Measurements from ENCODE around the gene TEKT5. TPM values are rescaled to one million over a fixed set of nuclear protein-coding genes. Genes with fewer than 3 reads are reported as not detected.

TEKT5 gene
- total RNA-seq, 1 experiment from 2014 or later: not detected

GRCh38 chr16:10631886-10632285 is 62.8 kb downstream of the TEKT5 start:
- Histone ChIP-seq H3K4me3 (ENCODE audit: low read depth, low read length) (no peak overlapping the region), H3K9me3 (no peaks in the 10 kb centered on the region), H3K27me3 (replicated peaks; ENCODE audit: control insufficient read depth, insufficient read depth, low read length) (no peaks in the 10 kb centered on the region), H3K4me1 (peaks cover 21% of the 10 kb centered on the region), H3K36me3 (ENCODE audit: control insufficient read depth, insufficient read depth, low read length) (no peaks in the 10 kb centered on the region)
- Mint-ChIP-seq H3K4me1 (ENCODE audit: low read depth, unreplicated experiment) (peaks cover 21% of the 10 kb centered on the region), H3K27ac (ENCODE audit: unreplicated experiment) (peak overlapping the region; percentile 8), H3K36me3 (ENCODE audit: insufficient read depth, unreplicated experiment) (no peaks in the 10 kb centered on the region), H3K27me3 (ENCODE audit: insufficient read depth, unreplicated experiment) (no peaks in the 10 kb centered on the region), H3K9me3 (ENCODE audit: unreplicated experiment) (no peaks in the 10 kb centered on the region), H3K4me3 (ENCODE audit: unreplicated experiment) (no peak overlapping the region)
- no peak for TF ChIP-seq CTCF (IDR thresholded peaks at IDR 0.05; ENCODE audit: insufficient read depth in 1 of 2, low read depth in 1 of 2, low read length in 1 of 2, severe bottlenecking in 1 of 2, unreplicated experiment in 1 of 2)
- BruUV-seq (replicated peaks): no TSS peak
- no peak for DNase-seq
- CTCF ChIA-PET: no interaction called here
- POLR2A ChIA-PET: no interaction called here
- intact Hi-C loops (cut with micrococcal nuclease; ENCODE audit: unreplicated experiment): no loop called here

GRCh38 chr16:10629592-10629963 is 65.2 kb downstream of the TEKT5 start:
- BruUV-seq (replicated peaks): no TSS peak
- Mint-ChIP-seq H3K27ac (ENCODE audit: unreplicated experiment) (no peak overlapping the region), H3K4me3 (ENCODE audit: unreplicated experiment) (no peak overlapping the region), H3K4me1 (ENCODE audit: low read depth, unreplicated experiment) (peaks cover 26% of the 10 kb centered on the region), H3K27me3 (ENCODE audit: insufficient read depth, unreplicated experiment) (no peaks in the 10 kb centered on the region), H3K36me3 (ENCODE audit: insufficient read depth, unreplicated experiment) (no peaks in the 10 kb centered on the region), H3K9me3 (ENCODE audit: unreplicated experiment) (peaks cover 6% of the 10 kb centered on the region)
- no peaks in the 10 kb centered on the region for H3K27me3 ChIP-seq (replicated peaks; ENCODE audit: control insufficient read depth, insufficient read depth, low read length)
- ChIA-PET CTCF (interaction anchor here (1.0 kb wide), 1 partner anchor 10 kb away, joined by 3 read pairs; no protein-coding TSS in a partner anchor), POLR2A (no interaction called here)
- H3K9me3 ChIP-seq: no peaks in the 10 kb centered on the region
- peak; percentile 32 to 53 for DNase-seq
- intact Hi-C loops (cut with micrococcal nuclease; ENCODE audit: unreplicated experiment): no loop called here
- TF ChIP-seq CTCF (IDR thresholded peaks at IDR 0.05; ENCODE audit: insufficient read depth in 1 of 2, low read depth in 1 of 2, low read length in 1 of 2, severe bottlenecking in 1 of 2, unreplicated experiment in 1 of 2): no peak
- H3K36me3 ChIP-seq (ENCODE audit: control insufficient read depth, insufficient read depth, low read length): no peaks in the 10 kb centered on the region
- peaks cover 31% of the 10 kb centered on the region for H3K4me1 ChIP-seq
- no peak overlapping the region for H3K4me3 ChIP-seq (ENCODE audit: low read depth, low read length)

DNA sequence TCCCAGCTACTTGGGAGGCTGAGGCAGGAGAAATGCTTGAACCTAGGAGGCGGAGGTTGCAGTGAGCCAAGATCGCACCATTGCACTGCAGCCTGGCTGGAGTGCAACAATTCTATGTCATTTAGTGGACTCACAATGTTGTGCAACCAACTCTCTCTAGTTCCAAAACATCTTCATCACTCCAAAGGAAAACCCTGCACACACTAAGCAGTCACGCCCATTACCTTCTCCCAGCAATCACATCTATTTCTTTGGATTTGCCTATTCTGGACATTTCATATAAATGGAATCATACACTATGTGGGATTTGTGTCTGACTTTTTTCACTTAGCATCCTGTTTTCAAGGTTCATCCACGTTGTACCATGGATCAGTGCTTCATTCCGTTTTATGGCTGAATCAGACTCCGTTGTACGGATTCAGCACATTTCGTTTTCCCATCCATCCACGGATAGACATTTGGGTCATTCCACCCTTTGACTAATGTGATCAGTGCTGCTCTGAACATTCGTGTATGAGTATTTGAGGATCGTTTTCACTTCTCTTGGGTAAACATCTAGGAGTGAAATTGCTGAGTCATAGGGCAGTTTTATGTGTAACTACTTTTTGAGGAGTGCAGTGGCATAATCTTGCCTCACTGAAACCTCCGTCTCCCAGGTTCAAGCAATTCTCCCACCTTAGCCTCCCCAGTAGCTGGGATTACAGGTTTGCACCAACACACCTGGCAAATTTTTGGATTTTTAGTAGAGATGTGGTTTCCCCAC is 69.0 kb downstream of the TEKT5 start:
- POLR2A ChIA-PET: no interaction called here
- no peaks in the 10 kb centered on the region for H3K27me3 ChIP-seq (replicated peaks; ENCODE audit: control insufficient read depth, insufficient read depth, low read length)

More for the DNA sequence above, 69.0 kb downstream of the TEKT5 start:
- intact Hi-C loops (cut with micrococcal nuclease; ENCODE audit: unreplicated experiment): no loop called here
- Mint-ChIP-seq H3K9me3 (ENCODE audit: unreplicated experiment) (peaks cover 10% of the 10 kb centered on the region), H3K27ac (ENCODE audit: unreplicated experiment) (peak overlapping the region; percentile 84), H3K27me3 (ENCODE audit: insufficient read depth, unreplicated experiment) (no peaks in the 10 kb centered on the region), H3K4me1 (ENCODE audit: low read depth, unreplicated experiment) (peaks cover 22% of the 10 kb centered on the region), H3K36me3 (ENCODE audit: insufficient read depth, unreplicated experiment) (peaks cover 11% of the 10 kb centered on the region), H3K4me3 (ENCODE audit: unreplicated experiment) (no peak overlapping the region)
- Histone ChIP-seq H3K36me3 (ENCODE audit: control insufficient read depth, insufficient read depth, low read length) (no peaks in the 10 kb centered on the region), H3K4me3 (ENCODE audit: low read depth, low read length) (no peak overlapping the region), H3K4me1 (peaks cover 59% of the 10 kb centered on the region), H3K9me3 (no peaks in the 10 kb centered on the region)
- CTCF ChIA-PET: interaction anchor here (1.0 kb wide), 1 partner anchor 39 kb away, joined by 4 read pairs; no protein-coding TSS in a partner anchor
- no TSS peak for BruUV-seq (replicated peaks)
- DNase-seq: no peak
- no peak for TF ChIP-seq CTCF (IDR thresholded peaks at IDR 0.05; ENCODE audit: insufficient read depth in 1 of 2, low read depth in 1 of 2, low read length in 1 of 2, severe bottlenecking in 1 of 2, unreplicated experiment in 1 of 2)

All from Caco-2 (cell line).